ENCODE data around the gene SPATS2L.

DNA sequence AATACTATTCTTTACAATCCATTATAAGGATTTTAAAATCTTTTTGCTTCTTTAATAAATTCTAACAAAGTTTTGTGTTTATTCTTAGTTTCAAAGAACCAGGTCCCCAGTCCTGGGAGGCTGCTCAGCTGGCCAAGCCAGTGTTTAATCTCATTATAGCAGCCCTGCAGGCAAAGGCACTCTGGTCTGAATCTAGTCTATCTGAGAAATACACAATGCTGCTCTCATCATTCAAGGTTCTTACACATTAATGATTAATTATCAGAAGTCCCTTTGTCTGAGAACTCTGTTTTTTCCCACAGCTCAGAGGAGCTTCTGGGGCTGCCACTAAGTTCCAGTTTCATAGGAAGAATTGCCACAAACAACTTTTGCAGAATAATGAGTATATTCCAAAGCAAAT, 175.7 kb downstream of the SPATS2L start:
- TF ChIP-seq POLR2AphosphoS5 (IDR thresholded peaks at IDR 0.05) (no peak), EP300 (IDR thresholded peaks at IDR 0.05) (no peak)
